ENCODE data around the gene NAGPA.

DNA sequence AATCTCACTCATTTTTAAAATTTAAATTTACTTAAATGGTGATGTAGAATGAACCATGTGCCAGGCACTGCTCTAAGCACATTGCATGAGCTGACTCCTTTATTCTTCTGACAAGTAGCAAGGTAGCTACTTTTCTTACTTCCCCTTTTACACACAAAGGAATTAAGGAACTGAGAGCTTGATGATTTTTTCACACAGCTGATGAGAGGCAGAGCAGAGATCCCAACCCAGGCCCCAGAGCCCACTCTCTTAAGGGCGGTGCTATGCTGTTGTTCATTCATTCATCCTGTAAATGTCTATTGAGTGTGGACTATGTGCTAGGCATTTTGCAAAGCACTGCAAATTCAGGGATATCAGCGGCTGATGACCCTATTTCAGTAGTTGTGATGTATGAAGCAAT lies 57.7 kb downstream of the NAGPA start:
- TF ChIP-seq, protein P1, sequence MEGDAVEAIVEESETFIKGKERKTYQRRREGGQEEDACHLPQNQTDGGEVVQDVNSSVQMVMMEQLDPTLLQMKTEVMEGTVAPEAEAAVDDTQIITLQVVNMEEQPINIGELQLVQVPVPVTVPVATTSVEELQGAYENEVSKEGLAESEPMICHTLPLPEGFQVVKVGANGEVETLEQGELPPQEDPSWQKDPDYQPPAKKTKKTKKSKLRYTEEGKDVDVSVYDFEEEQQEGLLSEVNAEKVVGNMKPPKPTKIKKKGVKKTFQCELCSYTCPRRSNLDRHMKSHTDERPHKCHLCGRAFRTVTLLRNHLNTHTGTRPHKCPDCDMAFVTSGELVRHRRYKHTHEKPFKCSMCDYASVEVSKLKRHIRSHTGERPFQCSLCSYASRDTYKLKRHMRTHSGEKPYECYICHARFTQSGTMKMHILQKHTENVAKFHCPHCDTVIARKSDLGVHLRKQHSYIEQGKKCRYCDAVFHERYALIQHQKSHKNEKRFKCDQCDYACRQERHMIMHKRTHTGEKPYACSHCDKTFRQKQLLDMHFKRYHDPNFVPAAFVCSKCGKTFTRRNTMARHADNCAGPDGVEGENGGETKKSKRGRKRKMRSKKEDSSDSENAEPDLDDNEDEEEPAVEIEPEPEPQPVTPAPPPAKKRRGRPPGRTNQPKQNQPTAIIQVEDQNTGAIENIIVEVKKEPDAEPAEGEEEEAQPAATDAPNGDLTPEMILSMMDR (IDR thresholded peaks at IDR 0.05), result no peak
- no peak for TF ChIP-seq ZNF317 (CRISPR knock-in tag; IDR thresholded peaks at IDR 0.05; ENCODE audit: borderline replicate concordance, low read depth)
- TF ChIP-seq, protein P2, sequence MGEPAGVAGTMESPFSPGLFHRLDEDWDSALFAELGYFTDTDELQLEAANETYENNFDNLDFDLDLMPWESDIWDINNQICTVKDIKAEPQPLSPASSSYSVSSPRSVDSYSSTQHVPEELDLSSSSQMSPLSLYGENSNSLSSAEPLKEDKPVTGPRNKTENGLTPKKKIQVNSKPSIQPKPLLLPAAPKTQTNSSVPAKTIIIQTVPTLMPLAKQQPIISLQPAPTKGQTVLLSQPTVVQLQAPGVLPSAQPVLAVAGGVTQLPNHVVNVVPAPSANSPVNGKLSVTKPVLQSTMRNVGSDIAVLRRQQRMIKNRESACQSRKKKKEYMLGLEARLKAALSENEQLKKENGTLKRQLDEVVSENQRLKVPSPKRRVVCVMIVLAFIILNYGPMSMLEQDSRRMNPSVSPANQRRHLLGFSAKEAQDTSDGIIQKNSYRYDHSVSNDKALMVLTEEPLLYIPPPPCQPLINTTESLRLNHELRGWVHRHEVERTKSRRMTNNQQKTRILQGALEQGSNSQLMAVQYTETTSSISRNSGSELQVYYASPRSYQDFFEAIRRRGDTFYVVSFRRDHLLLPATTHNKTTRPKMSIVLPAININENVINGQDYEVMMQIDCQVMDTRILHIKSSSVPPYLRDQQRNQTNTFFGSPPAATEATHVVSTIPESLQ (CRISPR knock-in tag; IDR thresholded peaks at IDR 0.05), result no peak
- no peak for TF ChIP-seq TP53 (CRISPR knock-in tag; IDR thresholded peaks at IDR 0.05)
- TF ChIP-seq ZNF121 (CRISPR knock-in tag; IDR thresholded peaks at IDR 0.05), result no peak
- TF ChIP-seq ELF4 (CRISPR knock-in tag; IDR thresholded peaks at IDR 0.05; ENCODE audit: low read depth), result no peak
- TF ChIP-seq, protein P3, sequence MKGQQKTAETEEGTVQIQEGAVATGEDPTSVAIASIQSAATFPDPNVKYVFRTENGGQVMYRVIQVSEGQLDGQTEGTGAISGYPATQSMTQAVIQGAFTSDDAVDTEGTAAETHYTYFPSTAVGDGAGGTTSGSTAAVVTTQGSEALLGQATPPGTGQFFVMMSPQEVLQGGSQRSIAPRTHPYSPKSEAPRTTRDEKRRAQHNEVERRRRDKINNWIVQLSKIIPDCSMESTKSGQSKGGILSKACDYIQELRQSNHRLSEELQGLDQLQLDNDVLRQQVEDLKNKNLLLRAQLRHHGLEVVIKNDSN (CRISPR knock-in tag; IDR thresholded peaks at IDR 0.05), result no peak
- TF ChIP-seq CREM (CRISPR knock-in tag; IDR thresholded peaks at IDR 0.05), result no peak
- no peak for TF ChIP-seq ETV6 (CRISPR knock-in tag; IDR thresholded peaks at IDR 0.05)
- TF ChIP-seq, protein P4, sequence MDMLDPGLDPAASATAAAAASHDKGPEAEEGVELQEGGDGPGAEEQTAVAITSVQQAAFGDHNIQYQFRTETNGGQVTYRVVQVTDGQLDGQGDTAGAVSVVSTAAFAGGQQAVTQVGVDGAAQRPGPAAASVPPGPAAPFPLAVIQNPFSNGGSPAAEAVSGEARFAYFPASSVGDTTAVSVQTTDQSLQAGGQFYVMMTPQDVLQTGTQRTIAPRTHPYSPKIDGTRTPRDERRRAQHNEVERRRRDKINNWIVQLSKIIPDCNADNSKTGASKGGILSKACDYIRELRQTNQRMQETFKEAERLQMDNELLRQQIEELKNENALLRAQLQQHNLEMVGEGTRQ (CRISPR knock-in tag; IDR thresholded peaks at IDR 0.05), result no peak

All from WTC11 (cell line).